ENCODE results near the gene MLXIP. TPM values are rescaled to one million over a fixed set of nuclear protein-coding genes. Genes with fewer than 3 reads are reported as not detected.

The MLXIP gene
- total and polyA plus RNA-seq, 2 of the 4 experiments (the other 2 are of a cell fraction): 2.7 to 10.8 TPM

GRCh38 chr12:122123761-122124145 lies 45.2 kb downstream of the MLXIP start:
- no peak overlapping the region; the same call in 1 of the 2 replicates for H4K5ac ChIP-seq (ENCODE audit: low read depth, low read length)
- no peak overlapping the region for H3K9ac ChIP-seq (ENCODE audit: low read depth, low read length)
- no peak overlapping the region for H3K27ac ChIP-seq (ENCODE audit: insufficient read depth, low read length)
- no peak overlapping the region for H2BK120ac ChIP-seq (ENCODE audit: low read depth, low read length)
- WGBS, 2 experiments (ENCODE audit: extremely low coverage in 2 of 2, insufficient read length in 1 of 2): 96% methylated on average over 4 of the region's 9 CpGs; no CpG with 5 or more reads in 1 of the 2 experiments
- no peak overlapping the region for H4K91ac ChIP-seq (ENCODE audit: insufficient read depth, low read depth, low read length)
- BruUV-seq (replicated peaks): no TSS peak
- no peak for DNase-seq
- dilution Hi-C loops (cut with HindIII; ENCODE audit: low sequenced_read_pairs, unreplicated experiment): no loop called here
- peaks cover 6% of the 10 kb centered on the region for H3K36me3 ChIP-seq (ENCODE audit: control insufficient read depth, insufficient read depth, low read length)
- H4K20me1 ChIP-seq (ENCODE audit: insufficient read depth, low read length): peaks cover 36% of the 10 kb centered on the region
- CTCF ChIA-PET: interaction anchor here (0.6 to 1.8 kb wide), 9 partner anchors 13 to 72 kb away, joined by 3 to 8 read pairs (median 4); no protein-coding TSS in a partner anchor
- H2AK9ac ChIP-seq (replicated peaks; ENCODE audit: low read depth, low read length, poor library complexity): no peak overlapping the region
- TF ChIP-seq USF2 (IDR thresholded peaks at IDR 0.05; ENCODE audit: low read depth, low read length) (no peak), MXI1 (IDR thresholded peaks at IDR 0.05; ENCODE audit: borderline replicate concordance, low read depth, low read length) (no peak), NFE2L2 (IDR thresholded peaks at IDR 0.05; ENCODE audit: low read depth, low read length) (no peak), RAD21 (IDR thresholded peaks at IDR 0.05; ENCODE audit: low read length) (no peak), MAZ (IDR thresholded peaks at IDR 0.05; ENCODE audit: borderline replicate concordance, low read depth, low read length) (no peak), CEBPB (IDR thresholded peaks at IDR 0.05; ENCODE audit: low read depth, low read length) (no peak), CHD1 (IDR thresholded peaks at IDR 0.05; ENCODE audit: low read depth, low read length) (no peak)
- H3K4ac ChIP-seq (ENCODE audit: low read depth, low read length): peak overlapping the region; percentile 62
- H4K8ac ChIP-seq (ENCODE audit: low read depth in 2 of 2, low read length in 2 of 2): peak overlapping the region in 1 of 2 experiments; percentile 46; a peak in 1 of 4 replicates
- no peak overlapping the region for H3K4me3 ChIP-seq (ENCODE audit: insufficient read depth, low read depth, low read length)
- no peak for ATAC-seq (ENCODE audit: low read depth)
- in situ Hi-C loops (cut with MboI; ENCODE audit: low sequenced_read_pairs): no loop called here
- H2AFZ ChIP-seq (replicated peaks; ENCODE audit: low read length, poor library complexity): no peak overlapping the region
- peak overlapping the region; percentile 6 for H2AK5ac ChIP-seq (ENCODE audit: low read depth, low read length)
- H3K18ac ChIP-seq (ENCODE audit: low read depth, low read length): no peak overlapping the region
- POLR2A ChIA-PET (ENCODE audit: unreplicated experiment): no interaction called here
- H2BK20ac ChIP-seq (ENCODE audit: low read depth, low read length): no peak overlapping the region
- no peak overlapping the region for H2BK5ac ChIP-seq (ENCODE audit: low read depth, low read length, poor library complexity, severe bottlenecking)
- H3K4me2 ChIP-seq (ENCODE audit: low read depth, low read length): no peak overlapping the region
- no peaks in the 10 kb centered on the region for H3K27me3 ChIP-seq (ENCODE audit: control insufficient read depth, insufficient read depth, low read length)
- intact Hi-C loops (cut with micrococcal nuclease): loop anchor here (1.0 to 2.0 kb wide), 3 partner anchors 61 to 207 kb away; no protein-coding TSS in a partner anchor
- H3K14ac ChIP-seq (replicated peaks; ENCODE audit: low read depth, low read length): no peak overlapping the region
- peaks cover 6% of the 10 kb centered on the region for H3K9me1 ChIP-seq (ENCODE audit: insufficient read depth, low read length)
- H3K79me1 ChIP-seq (ENCODE audit: low read depth in 1 of 2, low read length in 2 of 2): peaks cover 16 to 49% of the 10 kb centered on the region in 2 experiments
- H3K23ac ChIP-seq (ENCODE audit: low read depth, low read length): no peak overlapping the region
- H3K9me3 ChIP-seq (ENCODE audit: control insufficient read depth, insufficient read depth, low read length): no peaks in the 10 kb centered on the region
- peaks cover 7% of the 10 kb centered on the region; the same call in 1 of the 2 replicates for H3K4me1 ChIP-seq (ENCODE audit: control insufficient read depth, insufficient read depth, low read length)
- H3K56ac ChIP-seq (ENCODE audit: extremely low read depth, insufficient read depth, low read length): no peak overlapping the region
- H2BK15ac ChIP-seq (ENCODE audit: low read depth, low read length): no peak overlapping the region

All from IMR-90 (cell line).